Activated CD4-positive, alpha-beta T cell treated with anti-CD3 and anti-CD28 coated beads, Interleukin-2, amount 10 ng/mL, durations not matched to agents 7 days and 5 days (primary cell): ENCODE measurements around the gene SBF2. TPM values are rescaled to one million over a fixed set of nuclear protein-coding genes. Genes with fewer than 3 reads are reported as not detected.

ENCODE experiments used
- CTCF ChIA-PET: fragments of 350-600 bp; sonication (Branson Sonifier 250); formaldehyde crosslinking; loops from one replicate; lab custom pipeline; 2021; ENCODE audit warnings: antibody characterized with exemption; lab: Charles Lee
- POLR2A ChIA-PET: fragments of 350-600 bp; sonication (Branson Sonifier 250); formaldehyde crosslinking; loops from one replicate; lab custom pipeline; 2021; ENCODE audit warnings: antibody characterized with exemption; lab: Charles Lee
- DNase-seq: peaks from one replicate; pipeline ENCODE4 v3.0.0-alpha.2; 2020
- H3K27ac Mint-ChIP-seq: one replicate; pipeline ENCODE4 v1.8.0; 2021; ENCODE audit warnings: mild to moderate bottlenecking, moderate library complexity, mixed read lengths
- H3K27me3 Mint-ChIP-seq: one replicate; pipeline ENCODE4 v1.8.0; 2021; ENCODE audit warnings: mixed read lengths
- H3K36me3 Mint-ChIP-seq: one replicate; pipeline ENCODE4 v1.8.0; 2021; ENCODE audit warnings: low read depth, mixed read lengths
- H3K4me1 Mint-ChIP-seq: one replicate; pipeline ENCODE4 v1.8.0; 2021; ENCODE audit warnings: mixed read lengths
- H3K4me3 Mint-ChIP-seq: one replicate; pipeline ENCODE4 v1.8.0; 2021; ENCODE audit warnings: mild to moderate bottlenecking, moderate library complexity, mixed read lengths
- H3K9me3 Mint-ChIP-seq: one replicate; pipeline ENCODE4 v1.8.0; 2021; ENCODE audit warnings: mixed read lengths
- total RNA-seq, 2 experiments: library from RNA; stranded (reverse); gene quantifications; one replicate each; pipeline ENCODE4 v1.2.3, GENCODE V29; 2021

The SBF2 gene
- total RNA-seq, 2 experiments from 2014 or later: 3.2 to 3.7 TPM

DNA sequence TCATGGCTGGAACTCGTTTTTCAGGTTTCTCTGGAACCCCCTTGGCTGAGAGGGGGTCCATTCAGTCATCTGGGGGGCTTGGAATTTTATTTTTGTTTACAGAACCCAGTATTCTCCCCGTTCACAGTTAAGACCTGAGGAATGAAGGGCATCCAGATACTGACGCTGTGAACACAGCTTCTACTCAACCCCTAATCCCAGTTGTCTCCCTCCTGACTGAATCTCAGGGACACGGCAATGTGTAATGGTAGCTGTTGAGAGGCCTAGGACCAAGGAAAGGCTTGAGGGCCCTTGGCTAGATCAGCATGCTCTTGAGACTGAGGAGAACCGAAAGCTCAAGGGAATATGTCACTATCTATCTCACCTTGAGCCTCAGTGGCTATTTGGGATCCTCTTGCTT lies 516.5 kb downstream of the SBF2 start:
- Mint-ChIP-seq H3K27ac (no peak overlapping the region), H3K36me3 (no peaks in the 10 kb centered on the region), H3K9me3 (no peaks in the 10 kb centered on the region), H3K4me3 (no peak overlapping the region), H3K4me1 (no peaks in the 10 kb centered on the region), H3K27me3 (no peaks in the 10 kb centered on the region)
- ChIA-PET CTCF (interaction anchor here (0.7 to 1.0 kb wide), 3 partner anchors 12 to 532 kb away, joined by 3 to 7 read pairs (median 4); no protein-coding TSS in a partner anchor), POLR2A (no interaction called here)
- DNase-seq: no peak

- DNase-seq: no peak
- no peaks in the 10 kb centered on the region for H3K4me1 Mint-ChIP-seq
- no peaks in the 10 kb centered on the region for H3K36me3 Mint-ChIP-seq
- no peak overlapping the region for H3K4me3 Mint-ChIP-seq
- H3K27ac Mint-ChIP-seq: no peak overlapping the region
- no peaks in the 10 kb centered on the region for H3K9me3 Mint-ChIP-seq
- CTCF ChIA-PET: interaction anchor here (0.9 to 1.0 kb wide), 2 partner anchors 12 to 532 kb away, joined by 3 to 4 read pairs; no protein-coding TSS in a partner anchor
- POLR2A ChIA-PET: no interaction called here
- no peaks in the 10 kb centered on the region for H3K27me3 Mint-ChIP-seq
These were observed 517.0 kb downstream of the SBF2 start for GRCh38 chr11:9777066-9777465.

DNA sequence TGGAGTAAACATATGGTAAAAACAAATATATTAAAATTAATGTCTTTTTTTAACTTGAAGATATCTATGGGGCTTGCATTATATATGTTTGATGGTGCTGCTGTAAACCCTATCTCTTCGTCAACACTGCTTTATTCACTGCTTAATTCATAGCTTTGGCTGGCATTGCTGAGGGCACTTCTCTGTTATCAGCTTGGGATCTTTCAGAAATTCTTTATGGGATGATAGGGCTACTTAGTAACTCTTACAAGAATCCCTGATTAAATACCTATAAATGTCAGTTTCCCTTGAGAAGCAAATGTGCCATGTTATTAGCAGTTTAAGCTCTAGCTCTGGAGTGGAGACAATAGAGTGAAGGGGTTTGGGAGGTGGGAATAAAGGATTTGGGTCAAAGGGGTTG lies 517.8 kb downstream of the SBF2 start:
- Mint-ChIP-seq H3K36me3 (no peaks in the 10 kb centered on the region), H3K4me1 (no peaks in the 10 kb centered on the region), H3K4me3 (no peak overlapping the region), H3K27me3 (no peaks in the 10 kb centered on the region), H3K9me3 (no peaks in the 10 kb centered on the region), H3K27ac (no peak overlapping the region)
- ChIA-PET POLR2A (no interaction called here), CTCF (no interaction called here)
- DNase-seq: no peak

- POLR2A ChIA-PET: no interaction called here
- Mint-ChIP-seq H3K4me1 (no peaks in the 10 kb centered on the region), H3K9me3 (no peaks in the 10 kb centered on the region), H3K4me3 (no peak overlapping the region), H3K36me3 (no peaks in the 10 kb centered on the region), H3K27me3 (no peaks in the 10 kb centered on the region), H3K27ac (no peak overlapping the region)
- CTCF ChIA-PET: no interaction called here
- no peak for DNase-seq
These were observed 518.6 kb downstream of the SBF2 start for GRCh38 chr11:9775398-9775779.

GRCh38 chr11:9774591-9775397 lies 519.2 kb downstream of the SBF2 start:
- Mint-ChIP-seq H3K27ac (no peak overlapping the region), H3K4me3 (no peak overlapping the region), H3K36me3 (no peaks in the 10 kb centered on the region), H3K9me3 (no peaks in the 10 kb centered on the region), H3K27me3 (no peaks in the 10 kb centered on the region), H3K4me1 (no peaks in the 10 kb centered on the region)
- DNase-seq: no peak
- CTCF ChIA-PET: no interaction called here
- POLR2A ChIA-PET: no interaction called here

GRCh38 chr11:9774109-9774508 lies 519.9 kb downstream of the SBF2 start:
- CTCF ChIA-PET: interaction anchor here (0.6 kb wide), 1 partner anchor 997 kb away, joined by 4 read pairs; no protein-coding TSS in a partner anchor

GRCh38 chr11:9773524-9773923 lies 520.5 kb downstream of the SBF2 start:
- POLR2A ChIA-PET: no interaction called here

More at GRCh38 chr11:9774109-9774508, 519.9 kb downstream of the SBF2 start:
- Mint-ChIP-seq H3K27ac (no peak overlapping the region), H3K4me3 (no peak overlapping the region), H3K27me3 (no peaks in the 10 kb centered on the region), H3K4me1 (no peaks in the 10 kb centered on the region), H3K9me3 (no peaks in the 10 kb centered on the region), H3K36me3 (no peaks in the 10 kb centered on the region)
- no peak for DNase-seq
- POLR2A ChIA-PET: no interaction called here

GRCh38 chr11:9772218-9772617 lies 521.8 kb downstream of the SBF2 start:
- no peaks in the 10 kb centered on the region for H3K27me3 Mint-ChIP-seq
- H3K27ac Mint-ChIP-seq: no peak overlapping the region
- ChIA-PET CTCF (interaction anchor here (1.1 to 1.5 kb wide), 2 partner anchors 13 to 546 kb away, joined by 3 read pairs; no protein-coding TSS in a partner anchor), POLR2A (no interaction called here)
- DNase-seq: no peak
- H3K9me3 Mint-ChIP-seq: no peaks in the 10 kb centered on the region
- no peaks in the 10 kb centered on the region for H3K4me1 Mint-ChIP-seq
- no peak overlapping the region for H3K4me3 Mint-ChIP-seq
- no peaks in the 10 kb centered on the region for H3K36me3 Mint-ChIP-seq

More at GRCh38 chr11:9773524-9773923, 520.5 kb downstream of the SBF2 start:
- Mint-ChIP-seq H3K4me1 (no peaks in the 10 kb centered on the region), H3K36me3 (no peaks in the 10 kb centered on the region), H3K9me3 (no peaks in the 10 kb centered on the region), H3K27me3 (no peaks in the 10 kb centered on the region), H3K27ac (no peak overlapping the region), H3K4me3 (no peak overlapping the region)
- no peak for DNase-seq
- CTCF ChIA-PET: interaction anchor here (0.6 kb wide), 1 partner anchor 998 kb away, joined by 4 read pairs; no protein-coding TSS in a partner anchor

- no peak overlapping the region for H3K4me3 Mint-ChIP-seq
These were observed 522.9 kb downstream of the SBF2 start for GRCh38 chr11:9771071-9771511.

DNA sequence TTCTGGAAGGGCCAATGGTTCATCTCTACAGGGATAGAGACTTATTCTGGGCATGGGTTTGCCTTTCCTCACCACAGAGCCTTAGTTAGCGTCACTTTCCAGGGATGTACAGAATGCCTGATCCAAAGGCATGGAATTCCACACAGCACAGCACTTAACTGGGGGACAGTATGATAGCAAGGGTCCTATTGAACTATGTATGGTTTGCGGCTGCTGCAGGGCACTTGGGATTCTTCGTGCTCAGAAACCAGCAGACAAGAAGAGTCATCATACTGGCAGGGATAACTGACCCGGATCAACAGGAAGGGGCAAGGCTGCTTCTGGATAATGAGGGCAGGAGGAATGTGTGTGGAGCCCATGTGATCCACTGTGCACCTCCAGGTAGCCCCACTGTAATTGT lies 524.4 kb downstream of the SBF2 start:
- DNase-seq: no peak
- no peak overlapping the region for H3K27ac Mint-ChIP-seq
- no peak overlapping the region for H3K4me3 Mint-ChIP-seq
- no peaks in the 10 kb centered on the region for H3K36me3 Mint-ChIP-seq
- no peaks in the 10 kb centered on the region for H3K4me1 Mint-ChIP-seq
- no peaks in the 10 kb centered on the region for H3K9me3 Mint-ChIP-seq
- no peaks in the 10 kb centered on the region for H3K27me3 Mint-ChIP-seq
- CTCF ChIA-PET: no interaction called here
- POLR2A ChIA-PET: no interaction called here

More at GRCh38 chr11:9771071-9771511, 522.9 kb downstream of the SBF2 start:
- no peak overlapping the region for H3K27ac Mint-ChIP-seq
- DNase-seq: no peak
- no peaks in the 10 kb centered on the region for H3K27me3 Mint-ChIP-seq
- no peaks in the 10 kb centered on the region for H3K36me3 Mint-ChIP-seq
- H3K9me3 Mint-ChIP-seq: no peaks in the 10 kb centered on the region
- ChIA-PET POLR2A (no interaction called here), CTCF (interaction anchor here (1.5 kb wide), 1 partner anchor 547 kb away, joined by 3 read pairs; no protein-coding TSS in a partner anchor)
- no peaks in the 10 kb centered on the region for H3K4me1 Mint-ChIP-seq

- ChIA-PET CTCF (interaction anchor here (0.8 to 1.5 kb wide), 3 partner anchors 12 to 36 kb away, joined by 3 to 4 read pairs (median 4); no protein-coding TSS in a partner anchor), POLR2A (no interaction called here)
- H3K27ac Mint-ChIP-seq: no peak overlapping the region
- H3K36me3 Mint-ChIP-seq: no peaks in the 10 kb centered on the region
- H3K27me3 Mint-ChIP-seq: no peaks in the 10 kb centered on the region
- no peaks in the 10 kb centered on the region for H3K4me1 Mint-ChIP-seq
- no peaks in the 10 kb centered on the region for H3K9me3 Mint-ChIP-seq
- no peak overlapping the region for H3K4me3 Mint-ChIP-seq
- DNase-seq: no peak
These were observed 528.5 kb downstream of the SBF2 start for GRCh38 chr11:9765320-9766101.

DNA sequence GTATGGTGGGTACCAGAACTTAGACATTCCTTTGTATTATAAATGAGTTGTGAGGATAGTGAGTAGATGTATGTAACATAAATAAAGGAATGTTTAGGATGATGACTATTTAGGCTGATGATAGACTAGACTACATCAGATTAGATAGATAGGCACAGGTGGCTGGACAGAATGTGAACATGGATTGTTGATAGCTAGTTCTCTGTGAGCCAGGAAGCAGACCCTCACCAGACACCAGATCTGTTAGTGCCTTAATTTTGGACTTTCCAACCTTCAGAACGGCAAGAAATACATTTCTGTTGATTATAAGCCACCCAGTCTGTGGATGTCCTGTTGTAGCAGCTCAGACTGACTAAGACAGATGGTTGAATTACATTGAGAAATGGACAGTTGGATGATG lies 530.7 kb downstream of the SBF2 start:
- POLR2A ChIA-PET: no interaction called here
- H3K9me3 Mint-ChIP-seq: no peaks in the 10 kb centered on the region
- H3K27ac Mint-ChIP-seq: no peak overlapping the region
- no peak for DNase-seq
- no peaks in the 10 kb centered on the region for H3K27me3 Mint-ChIP-seq
- H3K4me3 Mint-ChIP-seq: no peak overlapping the region
- CTCF ChIA-PET: interaction anchor here (1.1 to 1.3 kb wide), 2 partner anchors 15 to 210 kb away, joined by 5 to 7 read pairs; no protein-coding TSS in a partner anchor
- peaks cover 15% of the 10 kb centered on the region for H3K4me1 Mint-ChIP-seq
- no peaks in the 10 kb centered on the region for H3K36me3 Mint-ChIP-seq
